ENCODE data around the gene MIS12. TPM values are rescaled to one million over a fixed set of nuclear protein-coding genes. Genes with fewer than 3 reads are reported as not detected.
A peak's percentile ranks its signal among the peaks of the same experiment; 100 is the strongest.

The MIS12 gene
- total and polyA plus RNA-seq, 9 of the 15 experiments (the other 6 are each of a cell fraction or from before 2014, with no cell fraction given): 13.5 to 31.9 (median 25.5) TPM

DNA sequence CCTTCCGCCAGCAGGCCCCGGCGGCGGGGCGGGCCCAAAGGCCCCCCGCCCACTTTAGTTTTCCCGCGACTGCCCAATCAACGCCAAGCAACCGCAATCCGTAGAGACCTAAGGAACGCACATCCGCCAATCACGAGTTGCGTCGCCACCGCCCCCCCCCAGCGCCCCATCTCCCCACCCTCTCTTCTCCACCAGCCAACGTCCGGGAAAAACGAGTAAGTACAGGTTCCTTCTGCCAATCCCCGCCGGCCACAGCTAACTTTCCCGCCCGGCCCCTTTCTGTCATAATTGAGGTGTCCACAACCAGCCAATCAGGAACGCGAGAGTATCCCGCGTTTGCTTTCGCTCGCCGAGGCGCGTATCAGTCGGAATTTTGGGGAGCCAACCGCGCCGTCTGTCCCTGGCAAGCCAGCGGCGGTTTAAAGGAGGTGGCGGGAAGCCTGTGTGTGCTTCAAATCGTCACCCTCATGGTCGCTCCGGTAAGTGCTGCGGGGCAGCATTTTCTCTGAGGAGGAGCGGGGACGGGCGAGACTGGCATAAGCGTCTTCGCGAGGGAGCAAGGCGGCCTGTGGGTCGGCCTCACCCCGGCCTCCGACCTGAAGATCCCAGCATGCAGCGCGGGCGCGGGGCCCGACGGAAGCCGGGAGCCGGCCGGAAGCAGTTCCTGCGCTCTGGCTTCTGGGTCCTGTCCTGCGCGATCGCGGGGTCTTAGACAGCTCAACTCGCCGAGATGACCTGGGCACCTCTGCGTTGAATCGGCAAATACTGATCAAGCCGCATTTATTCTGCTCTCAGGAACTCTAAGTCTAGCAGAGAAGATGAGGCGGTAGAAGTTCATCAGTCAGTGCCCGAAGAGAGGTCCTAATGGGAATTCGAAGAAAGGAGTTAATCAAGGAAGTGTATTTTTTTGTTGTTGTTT lies at the start of gene MIS12 (continued):
- TF ChIP-seq, protein P1, sequence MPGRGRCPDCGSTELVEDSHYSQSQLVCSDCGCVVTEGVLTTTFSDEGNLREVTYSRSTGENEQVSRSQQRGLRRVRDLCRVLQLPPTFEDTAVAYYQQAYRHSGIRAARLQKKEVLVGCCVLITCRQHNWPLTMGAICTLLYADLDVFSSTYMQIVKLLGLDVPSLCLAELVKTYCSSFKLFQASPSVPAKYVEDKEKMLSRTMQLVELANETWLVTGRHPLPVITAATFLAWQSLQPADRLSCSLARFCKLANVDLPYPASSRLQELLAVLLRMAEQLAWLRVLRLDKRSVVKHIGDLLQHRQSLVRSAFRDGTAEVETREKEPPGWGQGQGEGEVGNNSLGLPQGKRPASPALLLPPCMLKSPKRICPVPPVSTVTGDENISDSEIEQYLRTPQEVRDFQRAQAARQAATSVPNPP (IDR thresholded peaks at IDR 0.05; ENCODE audit: borderline replicate concordance, insufficient read depth, insufficient read length): no peak
- TF ChIP-seq CREBBP (IDR thresholded peaks at IDR 0.05; ENCODE audit: low read depth, low read length): no peak
- peak; percentile 80 for TF ChIP-seq NFRKB (IDR thresholded peaks at IDR 0.05; ENCODE audit: low read depth)
- TF ChIP-seq GATAD2A (IDR thresholded peaks at IDR 0.05): no peak
- peak; percentile 48 to 68 for TF ChIP-seq MAZ (CRISPR knock-in tag; conservative IDR thresholded peaks at IDR 0.05 in 1 of 2, IDR thresholded peaks at IDR 0.05 in 1 of 2)
- TF ChIP-seq GTF2E2 (tag; IDR thresholded peaks at IDR 0.05): peak; percentile 85
- no peak for TF ChIP-seq FOXJ3 (CRISPR knock-in tag; IDR thresholded peaks at IDR 0.05)
- peak; percentile 83 for TF ChIP-seq NR2C1 (IDR thresholded peaks at IDR 0.05)
- TF ChIP-seq NR2C1 (tag; IDR thresholded peaks at IDR 0.05): peak; percentile 86
- 0 out of 2 replicates have a peak, but pooled peaks have one; percentile 68 for TF ChIP-seq HDAC8 (tag; IDR thresholded peaks at IDR 0.05)
- 0 out of 2 replicates have a peak, but pooled peaks have one; percentile 2 for TF ChIP-seq BHLHE40 (IDR thresholded peaks at IDR 0.05; ENCODE audit: low read length)
- TF ChIP-seq KLF16 (IDR thresholded peaks at IDR 0.05): peak; percentile 64
- TF ChIP-seq MYBL2 (IDR thresholded peaks at IDR 0.05; ENCODE audit: low read depth): 0 out of 2 replicates have a peak, but pooled peaks have one; percentile 8
- TF ChIP-seq MYBL2 (CRISPR knock-in tag; IDR thresholded peaks at IDR 0.05; ENCODE audit: borderline replicate concordance): no peak
- no peak for TF ChIP-seq ATF1 (CRISPR knock-in tag; IDR thresholded peaks at IDR 0.05)
- TF ChIP-seq ATF1 (tag; IDR thresholded peaks at IDR 0.05): peak; percentile 94
- no peak for TF ChIP-seq MECOM (CRISPR knock-in tag; IDR thresholded peaks at IDR 0.05)
- TF ChIP-seq, protein P2, sequence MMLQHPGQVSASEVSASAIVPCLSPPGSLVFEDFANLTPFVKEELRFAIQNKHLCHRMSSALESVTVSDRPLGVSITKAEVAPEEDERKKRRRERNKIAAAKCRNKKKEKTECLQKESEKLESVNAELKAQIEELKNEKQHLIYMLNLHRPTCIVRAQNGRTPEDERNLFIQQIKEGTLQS (IDR thresholded peaks at IDR 0.05): no peak
- TF ChIP-seq, protein P2 (CRISPR knock-in tag; conservative IDR thresholded peaks at IDR 0.05): 0 out of 2 replicates have a peak, but pooled peaks have one; percentile 67
- peak; percentile 38; the same call in 1 of the 2 replicates for TF ChIP-seq ESRRA (IDR thresholded peaks at IDR 0.05; ENCODE audit: borderline replicate concordance, low read depth)
- TF ChIP-seq TFAM (CRISPR knock-in tag; conservative IDR thresholded peaks at IDR 0.05): no peak
- TF ChIP-seq ZNF224 (CRISPR knock-in tag; IDR thresholded peaks at IDR 0.05): no peak
- TF ChIP-seq BRF1 (IDR thresholded peaks at IDR 0.05; ENCODE audit: borderline replicate concordance, extremely low read depth, insufficient read length): no peak
- TF ChIP-seq EP300 (IDR thresholded peaks at IDR 0.05; ENCODE audit: low read length): peak; percentile 8; the same call in 1 of the 2 replicates
- TF ChIP-seq ASH1L (IDR thresholded peaks at IDR 0.05; ENCODE audit: borderline replicate concordance, low read depth, partially characterized antibody): peak; percentile 36
- TF ChIP-seq, protein P3, sequence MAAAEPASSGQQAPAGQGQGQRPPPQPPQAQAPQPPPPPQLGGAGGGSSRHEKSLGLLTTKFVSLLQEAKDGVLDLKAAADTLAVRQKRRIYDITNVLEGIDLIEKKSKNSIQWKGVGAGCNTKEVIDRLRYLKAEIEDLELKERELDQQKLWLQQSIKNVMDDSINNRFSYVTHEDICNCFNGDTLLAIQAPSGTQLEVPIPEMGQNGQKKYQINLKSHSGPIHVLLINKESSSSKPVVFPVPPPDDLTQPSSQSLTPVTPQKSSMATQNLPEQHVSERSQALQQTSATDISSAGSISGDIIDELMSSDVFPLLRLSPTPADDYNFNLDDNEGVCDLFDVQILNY (CRISPR knock-in tag; IDR thresholded peaks at IDR 0.05): 0 out of 2 replicates have a peak, but pooled peaks have one; percentile 16
- TF ChIP-seq RUNX1 (IDR thresholded peaks at IDR 0.05; ENCODE audit: low read depth): no peak
- TF ChIP-seq ZBTB17 (CRISPR knock-in tag; IDR thresholded peaks at IDR 0.05): peak; percentile 50; the same call in 1 of the 2 replicates

Measured in K562 (cell line).